Psoas muscle (tissue), 8 donors: Measurements from ENCODE around the gene DISC1. TPM values are rescaled to one million over a fixed set of nuclear protein-coding genes. Genes with fewer than 3 reads are reported as not detected.
"Not testable (repeated sequence)": the region's sequence is repeated elsewhere in the genome, so short reads cannot be mapped to it uniquely, and the experiment has no call there.

ENCODE experiments used
- ATAC-seq, 4 donors: fragments of 200-7000 bp; cut with Tn5 transposase; one replicate each; pipeline ENCODE4 v1.9.1; 2020; ENCODE audit warnings: moderate library complexity in 3 of 4, mild to moderate bottlenecking in 2 of 4
- DNase-seq, 2 donors: peaks; one replicate each; pipeline ENCODE4 v3.0.0-alpha.2; 2020
- H3K27ac ChIP-seq: fragments of 200-600 bp; one replicate; pipeline ENCODE4 v1.8.0; 2022
- H3K27me3 ChIP-seq, 3 donors: fragments of 200-600 bp in 1 of 3; one replicate each; pipeline versions ENCODE4 v1.6.1 to v1.8.0; 2013 to 2022; ENCODE audit warnings: low read length in 2 of 3, mild to moderate bottlenecking in 2 of 3, moderate library complexity in 1 of 3; ENCODE audit not compliant: insufficient read depth in 3 of 3
- H3K36me3 ChIP-seq, 2 donors: fragments of 200-600 bp in 1 of 2; one replicate each; pipeline versions ENCODE4 v1.6.1 to v1.8.0; 2013 to 2022; ENCODE audit warnings: low read depth in 1 of 2, mild to moderate bottlenecking in 1 of 2, moderate library complexity in 1 of 2; ENCODE audit not compliant: insufficient read depth in 1 of 2
- H3K4me1 ChIP-seq: fragments of 200-600 bp; one replicate; pipeline ENCODE4 v1.8.0; 2022
- H3K4me3 ChIP-seq: fragments of 200-600 bp; one replicate; pipeline ENCODE4 v1.8.0; 2022; ENCODE audit warnings: mild to moderate bottlenecking
- H3K9me3 ChIP-seq: fragments of 200-600 bp; one replicate; pipeline ENCODE4 v1.8.0; 2022
- WGBS, 3 donors: extraction: QIAGEN DNeasy Blood & Tissue Kit; methylation state at CpG; one replicate each; pipeline versions ENCODE4 v1.1.6 to v1.1.7; 2013; 5-methylcytosine and 5-hydroxymethylcytosine counted together
- intact Hi-C, 2 donors: fragments of 100-400 bp; cut with DNase I; formaldehyde crosslinking; loops; one replicate each; pipeline versions ENCODE4 v1.11.0 to v1.14.2; 2022
- polyA plus RNA-seq, 3 donors: library from polyadenylated mRNA; stranded (reverse); fragments of 200-250 nt; gene quantifications; one replicate each; pipeline ENCODE4 v1.2.3, GENCODE V29; 2013
- total RNA-seq, 4 donors: library from RNA; stranded (reverse); fragmentation: NEBNext Ultra II Directional in 2 of 4; extraction: Animal tissue kit (Norgen Biotek cat#: 25700) in 2 of 4; gene quantifications; one replicate each; pipeline versions ENCODE4 v1.2.1 to v1.2.4, GENCODE V29; 2021 to 2023
- TF ChIP-seq, protein P1 (sequence below): fragments of 200-600 bp; IDR thresholded peaks from one replicate; pipeline ENCODE4 v1.8.0; 2022; ENCODE audit warnings: antibody characterized with exemption
- donor health status: healthy with polysubstance abuse.
- donor health status: DM: no; HTN: no; CAD: no; lungs with moderate emphysema.
- donor health status: Bipolar disorder and iron deficiency.
- donor health status: healthy.
- donor health status: DM: yes; HTN: yes; CAD: no.
- donor health status: DM: no; HTN: no; CAD: no.
- donor health status: DM: no; HTN: no; CAD: no.
- donor health status: DM: yes; HTN: yes; CAD: no.

DISC1 gene
- total and polyA plus RNA-seq, 7 donors, result 0.35 to 2.8 (median 1.6) TPM

- Histone ChIP-seq H3K27me3 (no peaks in the 10 kb centered on the region), H3K4me3 (no peak overlapping the region), H3K27ac (no peak overlapping the region), H3K9me3 (no peaks in the 10 kb centered on the region), H3K4me1 (no peaks in the 10 kb centered on the region), H3K36me3 (no peaks in the 10 kb centered on the region)
- no peak for ATAC-seq
- TF ChIP-seq, protein P1, sequence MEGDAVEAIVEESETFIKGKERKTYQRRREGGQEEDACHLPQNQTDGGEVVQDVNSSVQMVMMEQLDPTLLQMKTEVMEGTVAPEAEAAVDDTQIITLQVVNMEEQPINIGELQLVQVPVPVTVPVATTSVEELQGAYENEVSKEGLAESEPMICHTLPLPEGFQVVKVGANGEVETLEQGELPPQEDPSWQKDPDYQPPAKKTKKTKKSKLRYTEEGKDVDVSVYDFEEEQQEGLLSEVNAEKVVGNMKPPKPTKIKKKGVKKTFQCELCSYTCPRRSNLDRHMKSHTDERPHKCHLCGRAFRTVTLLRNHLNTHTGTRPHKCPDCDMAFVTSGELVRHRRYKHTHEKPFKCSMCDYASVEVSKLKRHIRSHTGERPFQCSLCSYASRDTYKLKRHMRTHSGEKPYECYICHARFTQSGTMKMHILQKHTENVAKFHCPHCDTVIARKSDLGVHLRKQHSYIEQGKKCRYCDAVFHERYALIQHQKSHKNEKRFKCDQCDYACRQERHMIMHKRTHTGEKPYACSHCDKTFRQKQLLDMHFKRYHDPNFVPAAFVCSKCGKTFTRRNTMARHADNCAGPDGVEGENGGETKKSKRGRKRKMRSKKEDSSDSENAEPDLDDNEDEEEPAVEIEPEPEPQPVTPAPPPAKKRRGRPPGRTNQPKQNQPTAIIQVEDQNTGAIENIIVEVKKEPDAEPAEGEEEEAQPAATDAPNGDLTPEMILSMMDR, result no peak
- 92 to 94% (median 92%) methylated on average over 2 of the region's 2 CpGs for WGBS, 3 donors
- no peak for DNase-seq
- intact Hi-C loops, result no loop called here
These were observed 339.0 kb downstream of the DISC1 start for GRCh38 chr1:231965615-231966014.

DNA sequence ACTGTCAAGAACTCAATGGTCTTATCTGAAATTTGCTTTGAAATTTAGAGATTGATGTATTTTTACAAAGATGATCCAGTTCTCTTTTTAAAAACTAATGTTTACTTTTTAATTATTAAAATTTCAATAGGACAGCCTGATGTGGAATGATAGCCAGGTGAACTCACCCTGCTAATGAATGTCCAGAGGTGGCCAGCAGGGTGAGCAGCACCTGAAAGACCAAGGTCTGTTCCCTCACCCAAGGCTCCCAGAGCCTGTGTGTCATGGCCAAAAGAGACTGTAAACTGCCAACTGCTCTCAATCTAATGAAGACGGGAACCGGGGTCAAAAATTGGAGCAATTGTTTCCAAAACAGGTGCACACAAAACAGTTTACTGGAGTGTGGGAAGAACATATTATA, 340.4 kb downstream of the DISC1 start:
- H3K27me3 ChIP-seq, result no peaks in the 10 kb centered on the region
- WGBS, 3 donors, result 44 to 68% (median 47%) methylated on average over 2 of the region's 2 CpGs
- no peaks in the 10 kb centered on the region for H3K36me3 ChIP-seq
- H3K9me3 ChIP-seq, result no peaks in the 10 kb centered on the region
- intact Hi-C loops, result no loop called here
- H3K4me1 ChIP-seq, result no peaks in the 10 kb centered on the region
- TF ChIP-seq, protein P1, result no peak
- DNase-seq (no peak), ATAC-seq (no peak)
- no peak overlapping the region for H3K4me3 ChIP-seq
- no peak overlapping the region for H3K27ac ChIP-seq

GRCh38 chr1:231969076-231969475, 342.5 kb downstream of the DISC1 start:
- H3K36me3 ChIP-seq, result no peaks in the 10 kb centered on the region
- TF ChIP-seq, protein P1, result no peak
- no peak overlapping the region for H3K27ac ChIP-seq
- ATAC-seq (no peak), DNase-seq (no peak)
- 15 to 30% (median 17%) methylated on average over 1 of the region's 1 CpG for WGBS, 3 donors
- no peaks in the 10 kb centered on the region for H3K4me1 ChIP-seq
- H3K27me3 ChIP-seq, result no peaks in the 10 kb centered on the region
- H3K4me3 ChIP-seq, result no peak overlapping the region
- H3K9me3 ChIP-seq, result no peaks in the 10 kb centered on the region
- intact Hi-C loops, result no loop called here

GRCh38 chr1:231969761-231970160, 343.2 kb downstream of the DISC1 start:
- H3K4me3 ChIP-seq, DNase-seq, H3K27ac ChIP-seq, H3K27me3 ChIP-seq, H3K36me3 ChIP-seq, intact Hi-C loops, H3K9me3 ChIP-seq, H3K4me1 ChIP-seq, ATAC-seq: not testable (repeated sequence)
- WGBS, 3 donors, result 89 to 95% (median 94%) methylated on average over 5 of the region's 5 CpGs

- intact Hi-C loops, result no loop called here
- Histone ChIP-seq H3K4me3 (no peak overlapping the region), H3K27me3 (no peaks in the 10 kb centered on the region), H3K4me1 (no peaks in the 10 kb centered on the region), H3K36me3 (no peaks in the 10 kb centered on the region), H3K27ac (no peak overlapping the region), H3K9me3 (no peaks in the 10 kb centered on the region)
- DNase-seq (no peak), ATAC-seq (no peak)
- 62 to 73% (median 67%) methylated on average over 2 of the region's 2 CpGs for WGBS, 3 donors
- TF ChIP-seq, protein P1, result no peak
These were observed 344.1 kb downstream of the DISC1 start for GRCh38 chr1:231970684-231971083.
